ENCODE measurements around the gene AGBL1. TPM values are rescaled to one million over a fixed set of nuclear protein-coding genes. Genes with fewer than 3 reads are reported as not detected.

Gene AGBL1
- total and polyA plus RNA-seq, 9 donors, result under 0.01 to 0.02 TPM; not detected in 7

DNA sequence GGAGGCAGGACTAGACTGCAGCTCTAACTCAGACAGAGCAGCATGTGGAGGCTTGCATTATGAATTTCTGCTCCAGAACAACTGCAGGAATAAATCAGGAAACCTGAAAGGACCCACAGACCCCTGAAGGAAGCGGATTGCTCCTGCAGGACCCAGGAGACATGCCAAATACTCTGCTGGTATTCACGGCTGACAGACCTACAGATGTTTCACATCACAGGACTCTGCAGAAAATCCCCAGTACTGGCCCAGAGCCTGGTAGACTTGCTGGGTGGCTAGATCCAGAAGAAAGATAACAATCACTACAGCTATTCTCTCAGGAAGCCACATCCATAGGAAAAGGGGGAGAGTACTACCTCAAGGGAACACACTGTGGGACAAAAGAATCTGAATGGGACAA is 942.1 kb downstream of the AGBL1 start:
- no peak for DNase-seq
- Histone ChIP-seq H3K4me3 (no peak overlapping the region), H3K9me3 (no peaks in the 10 kb centered on the region), H3K27ac (no peak overlapping the region), H3K4me1 (ENCODE audit: insufficient read depth) (no peaks in the 10 kb centered on the region), H3K27me3 (no peaks in the 10 kb centered on the region), H3K36me3 (no peaks in the 10 kb centered on the region)
- TF ChIP-seq EP300 (IDR thresholded peaks at IDR 0.05), result no peak
- TF ChIP-seq POLR2A (IDR thresholded peaks at IDR 0.05), result no peak
- no peak for TF ChIP-seq CTCF (IDR thresholded peaks at IDR 0.05)
- intact Hi-C loops (cut with DNase I), result no loop called here
- 51 to 57% (median 53%) methylated on average over 2 of the region's 2 CpGs for WGBS, 3 donors

- 35 to 58% (median 44%) methylated on average over 6 of the region's 6 CpGs for WGBS, 3 donors
- TF ChIP-seq EP300 (IDR thresholded peaks at IDR 0.05) (no peak), POLR2A (IDR thresholded peaks at IDR 0.05) (no peak), CTCF (IDR thresholded peaks at IDR 0.05) (no peak)
- DNase-seq, result no peak
- no peaks in the 10 kb centered on the region for H3K4me1 ChIP-seq (ENCODE audit: insufficient read depth)
- H3K27me3 ChIP-seq, result no peaks in the 10 kb centered on the region
- H3K4me3 ChIP-seq, result no peak overlapping the region
- intact Hi-C loops (cut with DNase I), result no loop called here
- no peaks in the 10 kb centered on the region for H3K36me3 ChIP-seq
- no peak overlapping the region for H3K27ac ChIP-seq
- no peaks in the 10 kb centered on the region for H3K9me3 ChIP-seq
These were observed 952.0 kb downstream of the AGBL1 start for GRCh38 chr15:87031540-87032230.

- intact Hi-C loops (cut with DNase I), result no loop called here
- H3K27ac ChIP-seq, result no peak overlapping the region
- DNase-seq, result no peak
- H3K36me3 ChIP-seq, result no peaks in the 10 kb centered on the region
- 65 to 73% (median 68%) methylated on average over 6 of the region's 6 CpGs for WGBS, 3 donors
- TF ChIP-seq POLR2A (IDR thresholded peaks at IDR 0.05) (no peak), CTCF (IDR thresholded peaks at IDR 0.05) (no peak), EP300 (IDR thresholded peaks at IDR 0.05) (no peak)
- H3K4me3 ChIP-seq, result no peak overlapping the region
- H3K4me1 ChIP-seq (ENCODE audit: insufficient read depth), result no peaks in the 10 kb centered on the region
- no peaks in the 10 kb centered on the region for H3K9me3 ChIP-seq
- H3K27me3 ChIP-seq, result no peaks in the 10 kb centered on the region
These were observed 952.6 kb downstream of the AGBL1 start for GRCh38 chr15:87032295-87032694.

GRCh38 chr15:87033056-87033455 is 953.4 kb downstream of the AGBL1 start:
- no peak for DNase-seq
- WGBS, 3 donors, result 40 to 56% (median 46%) methylated on average over 2 of the region's 2 CpGs
- H3K4me1 ChIP-seq (ENCODE audit: insufficient read depth), result no peaks in the 10 kb centered on the region
- no peaks in the 10 kb centered on the region for H3K27me3 ChIP-seq
- H3K9me3 ChIP-seq, result no peaks in the 10 kb centered on the region
- no peak overlapping the region for H3K27ac ChIP-seq
- no peaks in the 10 kb centered on the region for H3K36me3 ChIP-seq
- H3K4me3 ChIP-seq, result no peak overlapping the region
- TF ChIP-seq EP300 (IDR thresholded peaks at IDR 0.05) (no peak), CTCF (IDR thresholded peaks at IDR 0.05) (no peak), POLR2A (IDR thresholded peaks at IDR 0.05) (no peak)
- intact Hi-C loops (cut with DNase I), result no loop called here
